Measurements from ENCODE around the gene PBOV1.

The PBOV1 gene

DNA sequence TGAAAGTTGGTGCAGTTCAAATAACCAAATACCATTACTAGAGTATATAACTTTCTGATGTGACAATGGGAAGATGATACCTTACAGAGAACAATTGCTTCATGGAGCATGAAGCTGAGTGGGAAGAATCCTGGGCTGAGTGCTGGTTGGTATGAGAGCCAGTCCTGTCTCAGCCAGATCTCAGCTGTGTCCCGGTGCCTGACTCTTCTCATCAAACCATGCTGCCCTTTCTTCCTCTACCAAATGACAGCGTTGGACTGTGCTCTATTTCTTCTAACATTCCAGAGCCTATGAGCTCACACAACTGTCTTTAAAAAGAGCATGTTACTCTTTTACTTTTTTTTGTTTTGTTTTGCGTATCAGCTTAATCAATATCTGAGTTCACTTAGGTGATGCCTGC, 27.5 kb upstream of the PBOV1 start:
- no peak for DNase-seq
- H3K36me3 Mint-ChIP-seq (ENCODE audit: low read depth): no peaks in the 10 kb centered on the region

DNA sequence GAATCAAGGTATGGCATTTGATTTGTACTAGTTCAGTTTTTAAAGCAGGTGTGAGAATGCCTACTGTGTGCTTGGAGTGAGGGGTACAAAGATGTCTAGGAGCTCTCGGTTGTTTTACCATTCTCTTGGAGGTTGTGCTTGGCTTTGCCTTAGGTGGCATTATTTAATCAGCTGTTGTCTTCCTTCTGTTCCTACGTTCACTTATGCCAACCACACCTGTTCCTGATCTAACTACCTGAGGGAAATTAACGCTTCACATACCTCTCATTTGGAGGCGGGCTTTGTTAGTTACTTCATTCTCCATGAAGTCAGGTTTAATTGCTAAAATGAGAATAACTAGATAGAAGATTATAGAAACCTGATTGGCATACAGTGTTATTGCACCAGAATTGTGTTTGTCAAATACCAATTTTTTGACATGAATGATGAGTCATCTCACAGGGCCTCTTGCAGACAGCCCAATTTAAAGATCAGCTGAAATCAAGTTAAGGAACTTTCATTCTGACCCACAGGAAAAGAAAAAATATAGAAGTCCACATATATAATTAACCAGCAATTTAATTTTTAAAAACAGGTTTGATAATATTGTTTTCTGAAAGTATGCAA, 24.8 kb upstream of the PBOV1 start:
- Mint-ChIP-seq H3K4me1 (ENCODE audit: low read depth) (no peaks in the 10 kb centered on the region), H3K4me3 (no peak overlapping the region), H3K9me3 (no peaks in the 10 kb centered on the region), H3K27me3 (peaks cover 16% of the 10 kb centered on the region), H3K27ac (no peak overlapping the region), H3K36me3 (ENCODE audit: low read depth) (no peaks in the 10 kb centered on the region)
- DNase-seq: no peak

More for the DNA sequence above, 27.5 kb upstream of the PBOV1 start:
- no peaks in the 10 kb centered on the region for H3K4me1 Mint-ChIP-seq (ENCODE audit: low read depth)
- no peak overlapping the region for H3K4me3 Mint-ChIP-seq
- peaks cover 13% of the 10 kb centered on the region for H3K27me3 Mint-ChIP-seq
- H3K27ac Mint-ChIP-seq: no peak overlapping the region
- H3K9me3 Mint-ChIP-seq: no peaks in the 10 kb centered on the region

- H3K9me3 Mint-ChIP-seq: no peaks in the 10 kb centered on the region
- H3K36me3 Mint-ChIP-seq (ENCODE audit: low read depth): no peaks in the 10 kb centered on the region
- no peak overlapping the region for H3K4me3 Mint-ChIP-seq
- H3K27ac Mint-ChIP-seq: no peak overlapping the region
- peaks cover 16% of the 10 kb centered on the region for H3K27me3 Mint-ChIP-seq
- DNase-seq: no peak
- no peaks in the 10 kb centered on the region for H3K4me1 Mint-ChIP-seq (ENCODE audit: low read depth)
These were observed 23.6 kb upstream of the PBOV1 start for GRCh38 chr6:138241934-138242333.

GRCh38 chr6:138241381-138241780, 23.1 kb upstream of the PBOV1 start:
- Mint-ChIP-seq H3K27ac (no peak overlapping the region), H3K27me3 (peaks cover 16% of the 10 kb centered on the region), H3K36me3 (ENCODE audit: low read depth) (no peaks in the 10 kb centered on the region), H3K9me3 (no peaks in the 10 kb centered on the region), H3K4me1 (ENCODE audit: low read depth) (no peaks in the 10 kb centered on the region), H3K4me3 (no peak overlapping the region)
- no peak for DNase-seq

DNA sequence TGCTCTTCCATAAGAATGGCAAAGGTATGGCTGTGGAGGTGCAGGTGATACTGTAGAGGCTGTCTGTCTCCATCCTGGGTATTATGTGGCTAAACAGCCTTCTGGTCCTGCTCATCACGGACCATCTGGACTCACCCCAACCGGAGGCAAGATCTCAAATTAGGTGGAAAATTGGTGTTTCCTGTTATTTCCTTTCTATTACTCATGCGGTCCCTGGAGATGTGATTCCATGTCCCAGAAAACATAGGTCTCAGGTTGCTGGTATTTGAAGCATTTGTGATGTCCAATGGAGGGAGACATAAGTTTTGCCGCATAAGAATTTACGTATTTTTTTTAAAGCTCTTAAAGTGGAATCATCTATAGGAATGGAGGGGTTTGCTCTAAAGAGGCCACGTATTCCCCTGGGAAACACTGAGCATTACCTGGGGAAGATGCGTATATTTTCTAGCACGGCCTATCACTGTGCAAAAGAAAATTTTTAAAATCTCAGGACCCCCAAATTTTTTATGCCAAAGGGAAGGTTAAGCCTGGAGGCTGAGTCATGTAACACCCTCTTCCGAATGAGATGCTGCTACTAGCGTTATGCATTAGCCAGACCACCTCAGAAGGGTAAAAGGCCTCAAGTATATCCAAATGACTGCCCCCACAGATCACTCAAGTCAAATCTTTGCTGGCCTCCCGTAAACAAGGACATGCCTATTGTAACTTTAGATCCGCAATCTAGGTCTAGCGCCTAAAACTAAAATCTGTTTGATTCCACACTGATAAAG, 22.4 kb upstream of the PBOV1 start:
- DNase-seq: no peak
- Mint-ChIP-seq H3K4me3 (no peak overlapping the region), H3K27ac (no peak overlapping the region), H3K36me3 (ENCODE audit: low read depth) (no peaks in the 10 kb centered on the region), H3K27me3 (peaks cover 16% of the 10 kb centered on the region), H3K9me3 (no peaks in the 10 kb centered on the region), H3K4me1 (ENCODE audit: low read depth) (no peaks in the 10 kb centered on the region)

GRCh38 chr6:138239774-138240173, 21.5 kb upstream of the PBOV1 start:
- H3K27me3 Mint-ChIP-seq: peaks cover 16% of the 10 kb centered on the region
- H3K36me3 Mint-ChIP-seq (ENCODE audit: low read depth): no peaks in the 10 kb centered on the region
- H3K9me3 Mint-ChIP-seq: no peaks in the 10 kb centered on the region
- no peaks in the 10 kb centered on the region for H3K4me1 Mint-ChIP-seq (ENCODE audit: low read depth)
- no peak overlapping the region for H3K4me3 Mint-ChIP-seq
- no peak overlapping the region for H3K27ac Mint-ChIP-seq
- no peak for DNase-seq

DNA sequence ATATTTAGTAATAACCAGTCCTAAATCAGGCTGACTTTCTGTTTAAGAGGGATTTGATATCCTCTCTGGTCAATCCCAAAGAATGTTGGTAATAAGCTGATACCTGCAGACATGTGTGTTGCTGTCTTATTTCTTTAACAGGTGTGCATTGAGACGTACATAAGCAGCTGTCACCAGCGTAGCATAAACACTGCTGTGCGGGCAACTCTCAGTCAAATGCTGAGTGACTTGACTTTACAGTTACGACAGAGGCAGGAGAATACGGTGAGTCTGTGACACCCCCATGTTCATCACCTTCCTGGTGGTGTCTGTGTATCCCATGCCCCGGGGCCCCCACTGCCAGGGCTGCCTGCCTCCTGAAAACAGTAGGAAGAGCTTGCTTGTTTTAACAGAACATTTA, 20.1 kb upstream of the PBOV1 start:
- no peak for DNase-seq
- Mint-ChIP-seq H3K4me1 (ENCODE audit: low read depth) (no peaks in the 10 kb centered on the region), H3K4me3 (no peak overlapping the region), H3K9me3 (no peaks in the 10 kb centered on the region), H3K36me3 (ENCODE audit: low read depth) (no peaks in the 10 kb centered on the region), H3K27ac (no peak overlapping the region), H3K27me3 (peaks cover 22% of the 10 kb centered on the region)

DNA sequence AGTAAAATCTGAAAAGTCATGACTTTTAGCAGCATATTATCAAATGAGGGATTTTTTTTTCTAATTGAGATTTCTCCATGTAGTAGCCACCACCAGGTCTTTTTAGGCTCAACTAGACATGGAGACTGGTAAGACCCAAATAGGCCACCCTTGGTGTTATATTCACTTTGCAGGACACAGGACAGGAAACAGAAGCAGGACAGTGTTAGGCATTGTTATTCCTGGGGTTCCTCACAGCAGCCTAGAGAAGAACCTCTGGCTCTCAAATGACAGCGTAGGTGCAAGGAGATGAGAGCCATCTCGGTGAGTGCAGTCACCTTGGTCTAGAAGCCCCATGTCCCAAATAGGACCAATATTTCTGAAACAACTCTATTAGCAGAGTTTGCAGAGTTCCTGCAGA, 19.2 kb upstream of the PBOV1 start:
- Mint-ChIP-seq H3K27ac (no peak overlapping the region), H3K9me3 (no peaks in the 10 kb centered on the region), H3K4me3 (no peak overlapping the region), H3K36me3 (ENCODE audit: low read depth) (no peaks in the 10 kb centered on the region), H3K4me1 (ENCODE audit: low read depth) (no peaks in the 10 kb centered on the region), H3K27me3 (peaks cover 15% of the 10 kb centered on the region)
- DNase-seq: no peak

- Mint-ChIP-seq H3K9me3 (no peaks in the 10 kb centered on the region), H3K27ac (no peak overlapping the region), H3K4me3 (no peak overlapping the region), H3K36me3 (ENCODE audit: low read depth) (no peaks in the 10 kb centered on the region), H3K27me3 (peaks cover 9% of the 10 kb centered on the region), H3K4me1 (ENCODE audit: low read depth) (no peaks in the 10 kb centered on the region)
- no peak for DNase-seq
These were observed 17.4 kb upstream of the PBOV1 start for GRCh38 chr6:138235693-138236092.

GRCh38 chr6:138235205-138235604, 16.9 kb upstream of the PBOV1 start:
- no peaks in the 10 kb centered on the region for H3K36me3 Mint-ChIP-seq (ENCODE audit: low read depth)
- no peak overlapping the region for H3K4me3 Mint-ChIP-seq
- no peaks in the 10 kb centered on the region for H3K4me1 Mint-ChIP-seq (ENCODE audit: low read depth)
- no peak for DNase-seq
- H3K27me3 Mint-ChIP-seq: peaks cover 9% of the 10 kb centered on the region
- H3K9me3 Mint-ChIP-seq: no peaks in the 10 kb centered on the region
- H3K27ac Mint-ChIP-seq: no peak overlapping the region

- H3K36me3 Mint-ChIP-seq (ENCODE audit: low read depth): no peaks in the 10 kb centered on the region
- H3K9me3 Mint-ChIP-seq: no peaks in the 10 kb centered on the region
- no peak for DNase-seq
- H3K27me3 Mint-ChIP-seq: peaks cover 11% of the 10 kb centered on the region
- no peaks in the 10 kb centered on the region for H3K4me1 Mint-ChIP-seq (ENCODE audit: low read depth)
- H3K4me3 Mint-ChIP-seq: no peak overlapping the region
- no peak overlapping the region for H3K27ac Mint-ChIP-seq
These were observed 16.1 kb upstream of the PBOV1 start for GRCh38 chr6:138234363-138234762.

GRCh38 chr6:138231381-138231886, 13.1 kb upstream of the PBOV1 start:
- H3K27me3 Mint-ChIP-seq: peaks cover 9% of the 10 kb centered on the region
- H3K4me3 Mint-ChIP-seq: no peak overlapping the region
- no peaks in the 10 kb centered on the region for H3K4me1 Mint-ChIP-seq (ENCODE audit: low read depth)
- no peaks in the 10 kb centered on the region for H3K36me3 Mint-ChIP-seq (ENCODE audit: low read depth)
- H3K9me3 Mint-ChIP-seq: no peaks in the 10 kb centered on the region
- DNase-seq: no peak
- no peak overlapping the region for H3K27ac Mint-ChIP-seq

GRCh38 chr6:138230759-138231380, 12.6 kb upstream of the PBOV1 start:
- Mint-ChIP-seq H3K4me3 (no peak overlapping the region), H3K36me3 (ENCODE audit: low read depth) (no peaks in the 10 kb centered on the region), H3K27me3 (peaks cover 9% of the 10 kb centered on the region)

GRCh38 chr6:138230221-138230620, 11.9 kb upstream of the PBOV1 start:
- DNase-seq: no peak
- Mint-ChIP-seq H3K9me3 (no peaks in the 10 kb centered on the region), H3K27ac (no peak overlapping the region), H3K27me3 (peaks cover 9% of the 10 kb centered on the region), H3K4me3 (no peak overlapping the region), H3K36me3 (ENCODE audit: low read depth) (no peaks in the 10 kb centered on the region), H3K4me1 (ENCODE audit: low read depth) (no peaks in the 10 kb centered on the region)

More at GRCh38 chr6:138230759-138231380, 12.6 kb upstream of the PBOV1 start:
- no peaks in the 10 kb centered on the region for H3K9me3 Mint-ChIP-seq
- H3K27ac Mint-ChIP-seq: no peak overlapping the region
- no peak for DNase-seq
- H3K4me1 Mint-ChIP-seq (ENCODE audit: low read depth): no peaks in the 10 kb centered on the region

GRCh38 chr6:138229663-138230179, 11.4 kb upstream of the PBOV1 start:
- Mint-ChIP-seq H3K4me1 (ENCODE audit: low read depth) (no peaks in the 10 kb centered on the region), H3K27ac (no peak overlapping the region), H3K36me3 (ENCODE audit: low read depth) (no peaks in the 10 kb centered on the region), H3K9me3 (no peaks in the 10 kb centered on the region), H3K27me3 (peaks cover 9% of the 10 kb centered on the region), H3K4me3 (no peak overlapping the region)
- DNase-seq: no peak
